Stimulated activated naive CD8-positive, alpha-beta T cell treated with anti-CD3 and anti-CD28 coated beads, Interleukin-15, Interleukin-2, amounts not matched to agents 100 U/mL and 50 U/mL, for 24 hours (primary cell): ENCODE results near the gene ZFP1.
"Not testable (repeated sequence)": the region's sequence is repeated elsewhere in the genome, so short reads cannot be mapped to it uniquely, and the experiment has no call there.

Experiments used
- ATAC-seq: fragments of 150-1000 bp; cut with Tn5 transposase; one replicate; pipeline ENCODE4 v1.10.0; 2021
- DNase-seq: peaks from one replicate; pipeline ENCODE4 v3.0.0; 2021

Gene ZFP1

DNA sequence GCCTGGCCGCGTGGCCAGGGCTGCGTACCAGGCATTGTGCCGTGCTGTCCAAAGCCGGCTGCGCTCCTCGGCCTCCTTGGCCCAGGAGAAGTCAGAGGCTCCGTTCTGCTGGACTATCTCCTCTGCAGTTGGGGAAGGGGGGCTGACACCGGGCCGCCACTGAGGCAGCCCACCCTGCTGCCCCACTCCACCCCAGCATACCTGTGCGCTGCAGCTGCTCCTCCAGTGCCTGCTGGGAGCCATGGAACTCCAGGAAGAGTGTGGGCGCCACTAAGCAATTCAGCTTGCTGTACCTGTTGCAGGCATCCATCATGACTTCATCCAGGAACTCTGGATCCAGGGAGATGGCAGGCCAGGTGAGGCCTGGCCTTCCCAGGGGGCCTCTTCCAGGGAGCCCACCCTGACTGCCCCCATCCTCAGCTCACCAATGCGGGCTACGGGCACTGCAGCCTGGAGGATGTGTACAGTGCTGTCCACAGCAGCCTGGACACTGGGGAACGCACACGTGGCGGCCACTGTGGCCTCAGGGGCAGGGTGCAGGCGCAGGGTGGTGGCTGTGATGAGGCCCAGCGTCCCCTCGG lies 34.7 kb upstream of the ZFP1 start:
- no peak for ATAC-seq
- no peak for DNase-seq

DNA sequence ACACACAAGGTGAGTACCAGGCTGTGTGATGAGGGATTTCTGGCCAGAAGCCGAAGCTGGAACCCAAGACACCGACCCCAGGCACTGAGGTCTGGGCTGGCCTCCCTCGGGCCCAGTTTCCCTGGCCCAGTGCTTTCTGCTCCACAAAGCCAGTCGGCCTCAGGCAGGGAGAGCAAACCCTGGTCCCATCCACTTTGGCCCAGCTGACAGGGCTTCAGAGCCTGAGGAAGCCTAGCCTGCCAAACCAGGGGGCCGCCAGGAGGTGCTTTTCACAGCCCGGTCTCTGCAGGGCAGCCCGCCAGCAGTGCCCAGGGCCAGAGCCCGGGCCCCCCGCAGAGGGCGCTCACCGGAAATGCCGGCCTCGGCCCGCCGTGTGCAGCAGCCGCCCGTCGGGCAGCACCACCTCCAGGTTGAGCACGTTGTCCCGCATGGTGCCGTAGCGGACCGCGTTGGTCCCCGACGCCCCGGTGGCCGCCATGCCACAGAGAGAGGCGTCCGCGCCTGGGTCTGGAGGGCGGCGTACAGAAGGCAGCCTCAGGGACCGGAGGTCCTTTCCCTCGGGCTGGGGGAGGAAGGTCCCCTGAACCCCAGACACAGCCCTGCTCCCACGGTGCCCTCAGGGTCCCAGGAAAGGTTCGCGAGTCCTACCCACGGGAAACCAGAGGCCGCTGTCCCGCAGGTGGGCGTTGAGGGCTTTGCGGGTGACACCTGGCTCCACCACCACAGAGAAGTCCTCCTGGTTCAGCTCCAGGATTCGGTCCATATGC lies 34.0 kb upstream of the ZFP1 start:
- DNase-seq, result no peak
- no peak for ATAC-seq

DNA sequence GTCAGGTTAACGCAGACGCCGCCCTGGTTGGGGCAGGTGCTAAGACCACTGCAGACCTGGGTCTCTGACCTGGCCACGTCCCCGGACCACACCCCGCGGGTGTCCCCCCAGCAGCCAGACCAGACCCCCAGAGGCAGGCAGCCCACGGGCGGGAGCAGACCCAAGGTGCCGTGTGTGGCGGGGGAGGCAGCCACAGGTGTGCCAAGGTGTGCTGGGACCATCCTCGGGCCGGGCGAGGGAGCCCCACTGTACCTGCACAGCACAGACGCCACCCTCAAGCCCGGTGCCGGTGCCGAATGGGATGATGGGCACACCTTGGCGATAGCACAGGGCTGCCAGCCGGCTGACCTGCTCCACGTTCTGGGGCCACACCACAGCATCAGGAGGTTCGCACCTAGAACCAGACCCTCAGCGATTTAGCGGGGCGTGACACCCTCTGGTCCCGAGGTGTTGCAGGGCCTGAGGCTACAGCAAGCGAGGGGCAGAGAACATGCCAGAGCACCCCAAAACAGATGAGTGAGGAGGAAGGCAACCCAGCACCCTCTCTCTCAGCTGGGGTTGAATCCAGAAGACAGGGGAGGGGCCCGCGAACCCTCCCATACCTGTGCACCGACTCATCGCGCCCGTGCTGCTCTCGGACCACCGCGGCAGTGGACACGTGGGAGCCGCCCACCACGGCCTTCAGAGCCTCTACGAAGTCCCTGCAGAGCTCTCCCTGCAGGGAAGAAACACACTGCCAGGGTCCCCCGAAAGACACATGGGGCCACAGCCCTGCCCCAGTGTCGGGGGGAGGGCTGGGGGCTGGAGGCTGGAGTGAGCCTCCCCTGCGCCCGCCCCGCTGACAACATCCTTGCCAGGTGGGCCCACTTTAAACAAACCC lies 33.1 kb upstream of the ZFP1 start:
- no peak for DNase-seq
- ATAC-seq, result no peak

GRCh38 chr16:75116081-75116910 lies 32.0 kb upstream of the ZFP1 start, which contains the start of gene LDHD:
Gene LDHD (minus strand): TSS chr16:75116780. CDS start chr16:75116720, 60 bp downstream.
- peak; percentile 41 for ATAC-seq
- no peak for DNase-seq

GRCh38 chr16:75116911-75117245 lies 31.4 kb upstream of the ZFP1 start:
- no peak for DNase-seq

GRCh38 chr16:75118943-75119539 lies 29.3 kb upstream of the ZFP1 start:
- DNase-seq (no peak), ATAC-seq (no peak)

More at GRCh38 chr16:75116911-75117245, 31.4 kb upstream of the ZFP1 start:
- no peak for ATAC-seq

DNA sequence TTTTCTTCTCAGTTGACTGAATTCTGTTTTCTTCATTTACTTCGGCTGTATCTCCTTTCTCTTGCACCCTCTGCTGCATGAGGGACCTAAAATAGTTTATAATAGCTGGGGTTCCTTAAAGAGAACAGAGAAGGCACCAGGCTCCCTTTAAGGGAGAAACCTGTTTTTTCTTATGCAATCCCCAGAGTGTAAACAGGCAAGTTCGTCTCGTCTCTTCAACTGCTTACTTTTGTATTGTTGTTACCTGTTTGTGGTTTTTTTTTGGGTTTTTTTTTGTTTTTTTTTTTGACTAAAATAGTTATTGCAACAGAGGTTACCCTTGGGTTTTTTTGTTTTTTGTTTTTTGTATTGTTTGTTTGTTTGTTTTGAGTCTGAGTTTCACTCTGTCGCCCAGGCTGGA lies 28.1 kb upstream of the ZFP1 start:
- ATAC-seq (no peak), DNase-seq (no peak)

GRCh38 chr16:75121949-75122568 lies 26.3 kb upstream of the ZFP1 start:
- ATAC-seq (no peak), DNase-seq (no peak)

- no peak for ATAC-seq
- DNase-seq, result no peak
These were observed 25.7 kb upstream of the ZFP1 start for GRCh38 chr16:75122609-75123008.

DNA sequence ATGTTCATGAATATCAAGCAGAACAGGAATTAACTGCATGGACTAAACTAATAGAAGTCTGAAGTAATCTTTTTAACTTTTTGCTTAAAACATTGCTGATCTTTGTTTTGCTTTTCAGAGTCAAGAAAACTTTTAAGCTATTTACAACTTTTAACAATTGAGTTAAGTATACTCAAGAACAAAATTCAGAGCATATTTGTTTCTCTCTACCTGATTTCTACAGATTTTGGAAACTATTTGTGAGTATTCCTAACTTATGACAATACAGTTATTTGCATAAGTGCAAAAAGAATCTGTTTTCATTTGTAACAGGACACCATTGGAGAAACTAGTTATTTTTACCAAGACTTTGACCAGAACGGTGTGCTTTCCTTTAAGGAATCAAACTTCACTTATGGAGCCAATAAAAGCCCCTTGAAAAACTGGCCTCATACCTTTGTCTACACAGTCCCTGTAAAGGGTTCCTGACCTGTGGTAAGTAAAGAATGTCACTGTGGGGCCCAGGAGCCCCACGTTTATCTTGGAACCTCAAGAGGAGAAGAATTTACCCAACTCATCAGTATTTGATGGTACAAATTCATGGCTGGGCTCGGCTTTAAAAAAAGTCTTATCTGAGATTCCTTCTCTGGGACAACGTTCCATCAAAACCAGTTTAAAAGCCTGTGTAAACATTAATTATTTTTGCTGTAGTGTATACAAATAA lies 20.5 kb upstream of the ZFP1 start:
- ATAC-seq (no peak), DNase-seq (no peak)

GRCh38 chr16:75129421-75130149 lies 18.7 kb upstream of the ZFP1 start:
- not testable (repeated sequence) for DNase-seq, ATAC-seq

- no peak for DNase-seq
- ATAC-seq, result no peak
These were observed 18.1 kb upstream of the ZFP1 start for GRCh38 chr16:75130150-75130771.

DNA sequence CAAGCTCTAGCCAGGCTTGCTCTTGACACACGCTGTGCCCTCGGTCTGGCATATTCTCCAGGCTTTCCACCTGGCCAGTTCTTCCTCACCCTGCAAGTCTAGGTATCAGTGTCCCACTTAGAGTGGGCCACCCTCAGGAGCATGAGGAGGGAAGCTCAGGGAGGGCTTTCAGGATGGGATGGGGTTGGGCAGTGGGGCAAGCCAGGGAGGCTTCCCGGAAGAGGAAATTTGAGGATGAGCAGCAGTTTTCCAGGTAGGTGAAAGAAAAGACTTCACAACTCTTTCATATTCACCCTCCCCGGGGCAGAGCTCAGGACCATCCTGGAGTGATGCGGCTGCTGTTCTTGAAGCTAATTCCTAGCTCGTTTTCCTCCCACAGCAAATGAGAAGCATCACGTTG lies 17.2 kb upstream of the ZFP1 start:
- no peak for ATAC-seq
- DNase-seq, result no peak

DNA sequence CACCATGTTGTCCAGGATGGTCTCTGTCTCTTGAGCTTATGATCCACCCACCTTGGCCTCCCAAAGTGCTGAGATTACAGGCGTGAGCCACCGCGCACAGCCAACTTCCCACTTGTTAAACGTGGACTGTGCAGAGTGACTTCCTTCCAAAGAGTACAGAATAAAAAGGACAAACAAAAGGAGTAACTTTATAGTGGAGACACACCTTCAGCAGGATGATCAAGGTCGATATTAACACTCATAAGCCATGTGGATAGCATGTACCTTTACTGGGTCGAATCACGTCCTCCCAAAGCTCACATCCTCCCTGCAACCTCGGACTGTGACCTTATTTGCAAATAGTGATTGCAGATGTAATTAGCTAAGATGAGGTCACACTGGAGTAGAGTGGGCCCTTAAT lies 10.1 kb upstream of the ZFP1 start:
- no peak for DNase-seq

GRCh38 chr16:75138636-75139035 lies 9.7 kb upstream of the ZFP1 start:
- no peak for ATAC-seq
- peak; percentile 23 for DNase-seq

More for the DNA sequence above, 10.1 kb upstream of the ZFP1 start:
- ATAC-seq, result no peak

DNA sequence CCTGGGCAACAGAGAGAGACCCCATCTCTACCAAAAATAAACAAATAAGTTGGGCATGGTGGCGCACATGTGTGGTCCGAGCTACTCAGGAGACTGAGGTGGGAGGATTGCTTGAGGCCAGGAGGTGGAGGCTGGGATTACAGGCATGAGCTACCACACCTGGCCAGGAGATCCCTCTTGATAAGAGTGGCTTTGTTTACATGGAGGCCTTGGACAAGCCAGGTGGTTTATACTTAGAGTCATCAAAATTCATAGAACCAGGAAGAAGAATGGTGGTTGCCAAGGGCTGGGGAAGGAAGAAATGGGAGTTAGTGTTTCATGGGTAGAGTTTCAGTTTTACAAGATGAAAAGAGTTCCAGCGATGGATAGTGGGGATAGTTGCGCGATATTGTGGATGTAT lies 8.8 kb upstream of the ZFP1 start:
- DNase-seq (no peak), ATAC-seq (no peak)

DNA sequence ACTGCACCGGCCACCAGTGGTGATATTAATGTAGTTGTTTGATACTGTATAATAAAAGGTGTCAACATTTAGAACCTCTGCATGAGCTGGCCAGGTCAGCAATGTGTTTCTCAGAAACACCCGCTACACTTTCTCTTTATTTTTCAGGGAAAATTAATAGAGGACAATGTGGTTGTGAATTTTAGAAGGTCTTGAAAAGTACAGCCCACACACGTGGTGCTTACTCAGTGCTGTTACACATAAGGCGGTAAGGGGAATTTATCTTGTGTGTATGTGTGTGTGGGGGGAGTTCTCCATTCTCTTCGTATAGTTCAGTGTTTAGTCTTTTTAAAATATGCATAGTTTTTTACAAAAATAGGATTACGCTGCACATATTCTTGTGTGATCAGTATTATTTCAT lies 4.4 kb upstream of the ZFP1 start:
- no peak for ATAC-seq
- no peak for DNase-seq

DNA sequence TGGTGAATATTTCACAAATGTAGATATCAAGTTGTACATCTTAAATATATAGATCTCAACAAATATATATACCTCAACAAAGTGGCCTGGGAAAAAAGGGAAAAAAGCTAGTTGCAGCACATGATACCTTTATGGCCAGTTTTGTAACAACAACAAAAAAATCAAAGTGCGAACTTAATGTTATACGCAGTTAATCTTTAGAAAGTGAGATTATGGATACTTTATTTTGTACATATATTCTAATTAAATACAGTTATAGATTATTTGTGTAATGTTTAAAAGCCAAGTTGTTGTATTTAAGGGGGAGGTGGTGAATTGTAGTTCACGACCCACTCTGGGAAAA lies 385 bp upstream of the ZFP1 start:
- ATAC-seq, result no peak
- no peak for DNase-seq

DNA sequence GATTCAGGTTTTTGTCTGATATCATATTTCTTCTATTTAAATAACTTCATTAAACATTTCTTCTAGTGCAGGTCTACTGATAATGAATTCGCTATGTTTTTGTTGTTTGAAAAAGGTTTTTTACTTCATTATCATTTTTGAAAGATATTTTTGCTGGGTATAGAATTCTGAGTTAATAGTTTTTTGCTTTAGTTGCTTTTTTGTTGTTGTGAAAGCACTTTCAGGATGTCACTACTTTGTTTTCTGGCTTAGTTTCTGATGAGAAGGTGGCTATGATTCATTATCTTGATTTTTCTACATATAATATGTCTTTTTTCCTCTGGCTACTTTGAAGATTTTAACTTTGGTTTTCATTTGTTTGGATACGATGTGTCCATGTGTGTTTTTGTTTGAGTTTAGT lies 3.5 kb downstream of the ZFP1 start:
- DNase-seq (no peak), ATAC-seq (no peak)

DNA sequence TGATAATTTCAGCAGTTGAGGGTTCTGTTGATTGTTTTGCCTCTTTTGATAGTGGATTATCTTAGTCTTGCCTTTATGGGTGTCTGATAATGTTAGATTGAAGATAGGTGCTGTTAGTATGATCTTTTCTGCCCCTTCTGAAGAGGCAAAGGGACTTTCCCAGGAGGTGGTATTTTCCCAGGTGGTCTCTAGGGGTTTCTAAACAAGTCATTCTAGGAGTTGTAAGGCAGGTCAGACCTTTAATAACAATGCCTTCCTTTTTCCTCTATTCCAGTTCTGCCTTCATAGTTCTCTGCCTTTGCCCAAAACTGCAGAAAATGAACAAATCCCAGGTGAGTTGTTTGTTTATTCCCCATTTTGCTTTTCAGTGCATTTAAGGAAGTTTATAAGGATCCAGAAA lies 4.3 kb downstream of the ZFP1 start:
- ATAC-seq (no peak), DNase-seq (no peak)
